Small intestine (tissue), 7 donors: ENCODE results near the gene DISC1. TPM values are rescaled to one million over a fixed set of nuclear protein-coding genes. Genes with fewer than 3 reads are reported as not detected.

Experiments used
- DNase-seq, 2 donors: peaks; one replicate each; pipeline versions ENCODE4 v3.0.0 to v3.0.0-alpha.2; 2013
- FAIRE-seq: peaks from 2 replicates; lab custom pipeline; 2012; peaks lifted over from hg19 to GRCh38; lab: Jason Lieb, UNC
- H3K27ac ChIP-seq, 3 donors: one replicate each; pipeline ENCODE4 v1.5.1; 2013; ENCODE audit warnings: low read length in 2 of 3, mild to moderate bottlenecking in 2 of 3, control low read depth in 1 of 3, inconsistent platforms in 1 of 3, low read depth in 1 of 3, moderate library complexity in 1 of 3
- H3K27me3 ChIP-seq, 3 donors: one replicate each; pipeline ENCODE4 v1.6.1; 2013; ENCODE audit warnings: low read length in 3 of 3, inconsistent platforms in 1 of 3; ENCODE audit not compliant: control insufficient read depth in 3 of 3, insufficient read depth in 3 of 3
- H3K36me3 ChIP-seq, 3 donors: one replicate each; pipeline ENCODE4 v1.6.1; 2013; ENCODE audit warnings: low read length in 3 of 3, inconsistent platforms in 1 of 3, low read depth in 1 of 3, mild to moderate bottlenecking in 1 of 3, moderate library complexity in 1 of 3; ENCODE audit not compliant: control insufficient read depth in 3 of 3, insufficient read depth in 2 of 3
- H3K4me1 ChIP-seq, 3 donors: one replicate each; pipeline ENCODE4 v1.6.1; 2013; ENCODE audit warnings: low read length in 2 of 3, inconsistent platforms in 1 of 3, low read depth in 1 of 3, mild to moderate bottlenecking in 1 of 3, moderate library complexity in 1 of 3; ENCODE audit not compliant: control insufficient read depth in 3 of 3, insufficient read depth in 2 of 3
- H3K4me3 ChIP-seq, 3 donors: one replicate each; pipeline ENCODE4 v1.5.1; 2013; ENCODE audit warnings: low read length in 3 of 3, control low read depth in 1 of 3, inconsistent platforms in 1 of 3, low read depth in 1 of 3, mild to moderate bottlenecking in 1 of 3, moderate library complexity in 1 of 3
- H3K9me3 ChIP-seq, 2 donors: one replicate each; pipeline ENCODE4 v1.6.1; 2013; ENCODE audit warnings: low read depth in 1 of 2, low read length in 1 of 2; ENCODE audit not compliant: control insufficient read depth in 2 of 2, insufficient read depth in 1 of 2
- WGBS, 3 donors: extraction: QIAGEN DNeasy Blood & Tissue Kit; methylation state at CpG; one replicate each; pipeline ENCODE4 v1.1.7; 2013; 5-methylcytosine and 5-hydroxymethylcytosine counted together
- polyA plus RNA-seq, 4 donors: library from polyadenylated mRNA; stranded (reverse) in 3 of 4; unstranded in 1 of 4; fragments of 200-250 nt in 3 of 4; fragments of 120-200 nt in 1 of 4; gene quantifications; one replicate each; pipeline versions ENCODE4 v1.2.1 to v1.2.3, GENCODE V29; 2013
- donor health status: healthy with polysubstance abuse.
- donor health status: control.
- donor health status: control.
- donor health status: Bipolar disorder and iron deficiency.
- donor health status: healthy.

The DISC1 gene
- polyA plus RNA-seq, 4 donors = 0.27 to 2.1 (median 0.85) TPM; not detected in 1

GRCh38 chr1:231768416-231768815 is 141.8 kb downstream of the DISC1 start:
- DNase-seq = no peak
- no peak for FAIRE-seq
- WGBS, 3 donors = 65 to 80% (median 67%) methylated on average over 1 of the region's 1 CpG
- Histone ChIP-seq H3K36me3 (no peaks in the 10 kb centered on the region), H3K4me3 (no peak overlapping the region), H3K27ac (no peak overlapping the region), H3K9me3 (no peaks in the 10 kb centered on the region), H3K4me1 (no peaks in the 10 kb centered on the region), H3K27me3 (no peaks in the 10 kb centered on the region)

GRCh38 chr1:231770506-231771175 is 144.1 kb downstream of the DISC1 start:
- Histone ChIP-seq H3K9me3 (no peaks in the 10 kb centered on the region), H3K4me3 (no peak overlapping the region), H3K36me3 (peaks cover 0 to 3% (median 0%) of the 10 kb centered on the region in 3 donors), H3K4me1 (no peaks in the 10 kb centered on the region), H3K27me3 (no peaks in the 10 kb centered on the region), H3K27ac (no peak overlapping the region)
- 67 to 89% (median 86%) methylated on average over 8 of the region's 8 CpGs for WGBS, 3 donors
- DNase-seq (no peak), FAIRE-seq (no peak)

- Histone ChIP-seq H3K9me3 (peaks cover 0 to 3% of the 10 kb centered on the region in 2 donors), H3K27ac (no peak overlapping the region), H3K27me3 (no peaks in the 10 kb centered on the region), H3K36me3 (peaks cover 0 to 3% (median 0%) of the 10 kb centered on the region in 3 donors), H3K4me1 (no peaks in the 10 kb centered on the region), H3K4me3 (no peak overlapping the region)
- 86 to 90% (median 88%) methylated on average over 4 of the region's 4 CpGs for WGBS, 3 donors
- FAIRE-seq = no peak
- DNase-seq = no peak
Measured at GRCh38 chr1:231774719-231775335, 148.2 kb downstream of the DISC1 start.

GRCh38 chr1:231776010-231776756 is 149.6 kb downstream of the DISC1 start:
- Histone ChIP-seq H3K27ac (no peak overlapping the region), H3K9me3 (peaks cover 0 to 3% of the 10 kb centered on the region in 2 donors), H3K27me3 (no peaks in the 10 kb centered on the region), H3K4me1 (no peaks in the 10 kb centered on the region), H3K36me3 (peaks cover 0 to 3% (median 0%) of the 10 kb centered on the region in 3 donors), H3K4me3 (no peak overlapping the region)
- 84 to 91% (median 88%) methylated on average over 10 of the region's 10 CpGs for WGBS, 3 donors
- FAIRE-seq (no peak), DNase-seq (no peak)

GRCh38 chr1:231776757-231777062 is 150.1 kb downstream of the DISC1 start:
- 79 to 82% (median 82%) methylated on average over 5 of the region's 5 CpGs for WGBS, 3 donors
- no peak for DNase-seq
- FAIRE-seq = no peak
- Histone ChIP-seq H3K27ac (no peak overlapping the region), H3K27me3 (no peaks in the 10 kb centered on the region), H3K9me3 (peaks cover 0 to 3% of the 10 kb centered on the region in 2 donors), H3K4me1 (no peaks in the 10 kb centered on the region), H3K36me3 (peaks cover 0 to 3% (median 0%) of the 10 kb centered on the region in 3 donors), H3K4me3 (no peak overlapping the region)

- DNase-seq (peak in 1 of 2 donors; percentile 4), FAIRE-seq (no peak)
- H3K4me3 ChIP-seq = no peak overlapping the region
- H3K9me3 ChIP-seq = peaks cover 0 to 3% of the 10 kb centered on the region in 2 donors
- peak overlapping the region in 1 of 3 donors; percentile 12 for H3K27ac ChIP-seq
- no peaks in the 10 kb centered on the region for H3K4me1 ChIP-seq
- H3K27me3 ChIP-seq = no peaks in the 10 kb centered on the region
- 58 to 76% (median 71%) methylated on average over 9 of the region's 9 CpGs for WGBS, 3 donors
- H3K36me3 ChIP-seq = peaks cover 0 to 3% (median 0%) of the 10 kb centered on the region in 3 donors
Measured at GRCh38 chr1:231778009-231778719, 151.6 kb downstream of the DISC1 start.

- FAIRE-seq (no peak), DNase-seq (no peak)
- Histone ChIP-seq H3K36me3 (peaks cover 0 to 3% (median 0%) of the 10 kb centered on the region in 3 donors), H3K4me1 (no peaks in the 10 kb centered on the region), H3K27me3 (no peaks in the 10 kb centered on the region), H3K27ac (no peak overlapping the region), H3K4me3 (no peak overlapping the region), H3K9me3 (peaks cover 0 to 3% of the 10 kb centered on the region in 2 donors)
- 92 to 94% (median 92%) methylated on average over 3 of the region's 3 CpGs for WGBS, 3 donors
Measured at GRCh38 chr1:231779081-231779480, 152.5 kb downstream of the DISC1 start.

- no peak overlapping the region for H3K27ac ChIP-seq
- FAIRE-seq = no peak
Measured at GRCh38 chr1:231781892-231782291, 155.3 kb downstream of the DISC1 start.

More at GRCh38 chr1:231781892-231782291, 155.3 kb downstream of the DISC1 start:
- no peak overlapping the region for H3K4me3 ChIP-seq
- peaks cover 0 to 3% of the 10 kb centered on the region in 2 donors for H3K9me3 ChIP-seq
- H3K36me3 ChIP-seq = peaks cover 0 to 2% (median 0%) of the 10 kb centered on the region in 3 donors
- DNase-seq = no peak
- 4 to 24% (median 20%) methylated on average over 2 of the region's 2 CpGs for WGBS, 3 donors
- H3K27me3 ChIP-seq = no peaks in the 10 kb centered on the region
- no peaks in the 10 kb centered on the region for H3K4me1 ChIP-seq
